Measurements from ENCODE around the gene NSFL1C.

DNA sequence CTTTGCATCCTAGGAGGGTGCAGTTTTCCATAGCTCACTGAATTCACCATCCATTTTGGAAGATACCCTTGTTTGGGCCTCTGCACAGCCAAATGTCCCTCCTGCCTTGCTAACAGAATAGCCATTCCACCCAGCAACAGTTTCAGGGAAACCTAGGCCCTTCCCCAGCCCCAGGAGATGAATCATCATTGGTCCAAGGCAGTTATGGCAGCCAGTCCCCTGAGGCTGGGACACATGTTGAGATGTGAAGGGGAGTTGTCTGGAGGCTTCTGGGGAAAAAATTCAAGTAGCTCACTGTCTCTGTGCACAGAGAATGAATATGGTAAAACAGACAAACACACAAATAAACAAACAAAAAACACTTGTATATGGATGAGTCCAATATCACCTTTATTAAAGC is 41.9 kb upstream of the NSFL1C start:
- TF ChIP-seq, protein P1, sequence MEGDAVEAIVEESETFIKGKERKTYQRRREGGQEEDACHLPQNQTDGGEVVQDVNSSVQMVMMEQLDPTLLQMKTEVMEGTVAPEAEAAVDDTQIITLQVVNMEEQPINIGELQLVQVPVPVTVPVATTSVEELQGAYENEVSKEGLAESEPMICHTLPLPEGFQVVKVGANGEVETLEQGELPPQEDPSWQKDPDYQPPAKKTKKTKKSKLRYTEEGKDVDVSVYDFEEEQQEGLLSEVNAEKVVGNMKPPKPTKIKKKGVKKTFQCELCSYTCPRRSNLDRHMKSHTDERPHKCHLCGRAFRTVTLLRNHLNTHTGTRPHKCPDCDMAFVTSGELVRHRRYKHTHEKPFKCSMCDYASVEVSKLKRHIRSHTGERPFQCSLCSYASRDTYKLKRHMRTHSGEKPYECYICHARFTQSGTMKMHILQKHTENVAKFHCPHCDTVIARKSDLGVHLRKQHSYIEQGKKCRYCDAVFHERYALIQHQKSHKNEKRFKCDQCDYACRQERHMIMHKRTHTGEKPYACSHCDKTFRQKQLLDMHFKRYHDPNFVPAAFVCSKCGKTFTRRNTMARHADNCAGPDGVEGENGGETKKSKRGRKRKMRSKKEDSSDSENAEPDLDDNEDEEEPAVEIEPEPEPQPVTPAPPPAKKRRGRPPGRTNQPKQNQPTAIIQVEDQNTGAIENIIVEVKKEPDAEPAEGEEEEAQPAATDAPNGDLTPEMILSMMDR (IDR thresholded peaks at IDR 0.05): no peak
- TF ChIP-seq ZFX (IDR thresholded peaks at IDR 0.05; ENCODE audit: borderline replicate concordance): no peak
